ENCODE results near the gene SMIM28. TPM values are rescaled to one million over a fixed set of nuclear protein-coding genes. Genes with fewer than 3 reads are reported as not detected.
"Not testable (repeated sequence)": the region's sequence is repeated elsewhere in the genome, so short reads cannot be mapped to it uniquely, and the experiment has no call there.

SMIM28 gene
- total RNA-seq, 2 donors from 2014 or later: not detected

- intact Hi-C loops (cut with DNase I): loop anchor here in 1 of 2 donors (10.0 kb wide), 1 partner anchor 341 kb away; no protein-coding TSS in a partner anchor
- DNase-seq (ENCODE audit: low spot score): no peak
Observed at GRCh38 chr6:138424004-138424904, 46.5 kb downstream of the SMIM28 start.

- intact Hi-C loops (cut with DNase I): loop anchor here in 1 of 2 donors (10.0 kb wide), 1 partner anchor 340 kb away; no protein-coding TSS in a partner anchor
- not testable (repeated sequence) for DNase-seq (ENCODE audit: low spot score)
Observed at GRCh38 chr6:138425256-138425655, 47.6 kb downstream of the SMIM28 start.

- no peak for DNase-seq (ENCODE audit: low spot score)
- intact Hi-C loops (cut with DNase I): loop anchor here in 1 of 2 donors (10.0 kb wide), 1 partner anchor 338 kb away; no protein-coding TSS in a partner anchor
Observed at GRCh38 chr6:138426500-138427123, 48.9 kb downstream of the SMIM28 start.

- intact Hi-C loops (cut with DNase I): loop anchor here in 1 of 2 donors (10.0 kb wide), 1 partner anchor 337 kb away; no protein-coding TSS in a partner anchor
- DNase-seq (ENCODE audit: low spot score): no peak
Observed at GRCh38 chr6:138427701-138428100, 50.0 kb downstream of the SMIM28 start.

GRCh38 chr6:138428944-138429598 is 51.4 kb downstream of the SMIM28 start:
- DNase-seq (ENCODE audit: low spot score): no peak
- intact Hi-C loops (cut with DNase I): loop anchor here in 1 of 2 donors (10.0 kb wide), 1 partner anchor 336 kb away; no protein-coding TSS in a partner anchor

- intact Hi-C loops (cut with DNase I): loop anchor here in 1 of 2 donors (5.0 to 10.0 kb wide), 2 partner anchors 158 to 335 kb away; no protein-coding TSS in a partner anchor
- no peak for DNase-seq (ENCODE audit: low spot score)
Observed at GRCh38 chr6:138429761-138430160, 52.1 kb downstream of the SMIM28 start.

- intact Hi-C loops (cut with DNase I): loop anchor here in 1 of 2 donors (5.0 kb wide), 1 partner anchor 157 kb away; no protein-coding TSS in a partner anchor
Observed at GRCh38 chr6:138430361-138431145, 52.8 kb downstream of the SMIM28 start.

GRCh38 chr6:138431256-138432062 is 53.8 kb downstream of the SMIM28 start:
- DNase-seq (ENCODE audit: low spot score): no peak
- intact Hi-C loops (cut with DNase I): loop anchor here in 1 of 2 donors (5.0 kb wide), 1 partner anchor 156 kb away; no protein-coding TSS in a partner anchor

More at GRCh38 chr6:138430361-138431145, 52.8 kb downstream of the SMIM28 start:
- no peak for DNase-seq (ENCODE audit: low spot score)

- intact Hi-C loops (cut with DNase I): loop anchor here in 1 of 2 donors (5.0 kb wide), 1 partner anchor 155 kb away; no protein-coding TSS in a partner anchor
- DNase-seq (ENCODE audit: low spot score): no peak
Observed at GRCh38 chr6:138432063-138432356, 54.3 kb downstream of the SMIM28 start.

Other genes starting within 250 kb of the SMIM28 start
- 1 to 10 TPM; 1.3 to 2.0 TPM for gene ARFGEF3, start 216.0 kb upstream of the SMIM28 start, total RNA-seq
- gene PBOV1, start 159.4 kb upstream of the SMIM28 start, total RNA-seq: not detected
- 10 to 100 TPM; 61.0 to 78.9 TPM for gene HEBP2, start 26.3 kb downstream of the SMIM28 start, total RNA-seq
- 10 to 100 TPM; 13.3 to 15.5 TPM for gene NHSL1, start 121.6 kb downstream of the SMIM28 start, total RNA-seq

All from posterior vena cava (tissue), 2 donors.